ENCODE results near the gene IL25.
"Not testable (repeated sequence)": the region's sequence is repeated elsewhere in the genome, so short reads cannot be mapped to it uniquely, and the experiment has no call there.

Gene IL25

GRCh38 chr14:23372509-23372908, at the start of gene IL25:
Gene IL25 (plus strand): TSS chr14:23372809.
- DNase-seq = no peak

- no peak for DNase-seq
These were observed 48.7 kb upstream of the IL25 start for GRCh38 chr14:23323838-23324454.

GRCh38 chr14:23324455-23324846, 48.2 kb upstream of the IL25 start:
- DNase-seq = no peak

DNA sequence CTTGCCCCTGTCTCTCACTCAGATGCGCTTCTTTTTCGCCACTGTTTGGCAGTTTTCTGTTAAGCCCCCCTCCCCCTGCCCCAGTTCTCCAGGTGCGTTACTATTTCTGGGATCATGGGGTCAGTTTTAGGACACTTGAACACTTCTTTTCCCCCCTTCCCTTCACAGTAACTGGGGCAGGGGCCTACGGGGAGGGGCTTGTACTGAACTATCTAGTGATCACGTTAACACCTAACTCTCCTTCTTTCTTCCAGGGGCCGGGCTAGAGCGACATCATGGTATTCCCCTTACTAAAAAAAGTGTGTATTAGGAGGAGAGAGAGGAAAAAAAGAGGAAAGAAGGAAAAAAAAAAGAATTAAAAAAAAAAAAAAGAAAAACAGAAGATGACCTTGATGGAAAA, 47.6 kb upstream of the IL25 start:
- DNase-seq = no peak

GRCh38 chr14:23325746-23326145, 46.9 kb upstream of the IL25 start:
- DNase-seq = not testable (repeated sequence)

- DNase-seq = no peak
These were observed 45.9 kb upstream of the IL25 start for GRCh38 chr14:23326491-23327332.

GRCh38 chr14:23327947-23328744, 44.5 kb upstream of the IL25 start:
- peak in 41 of 56 donors; percentile 6 to 89 (median 46) for DNase-seq

- no peak for DNase-seq
These were observed 37.0 kb upstream of the IL25 start for GRCh38 chr14:23335623-23336022.

GRCh38 chr14:23339506-23340268, 32.9 kb upstream of the IL25 start:
- DNase-seq = no peak

DNA sequence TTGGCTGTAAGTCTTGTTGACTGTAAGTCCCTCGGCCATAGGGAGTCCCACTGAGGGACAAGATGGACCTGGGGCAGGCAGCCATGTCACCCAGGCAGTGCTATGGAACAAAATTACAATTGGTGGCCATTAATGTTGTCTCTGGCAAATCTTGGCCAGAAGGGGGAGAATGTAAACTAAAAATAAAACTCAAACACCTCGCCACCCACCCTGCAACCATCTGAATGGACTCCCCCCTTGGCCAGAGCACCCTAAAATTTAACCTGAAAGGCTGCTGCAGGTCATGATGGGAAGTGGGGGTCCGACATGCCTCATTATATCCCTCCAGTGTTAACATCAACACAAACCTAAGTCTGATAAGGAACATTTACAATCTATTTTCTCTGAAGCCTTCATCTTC, 28.1 kb upstream of the IL25 start:
- DNase-seq = no peak

GRCh38 chr14:23345987-23346692, 26.5 kb upstream of the IL25 start:
- DNase-seq = no peak

DNA sequence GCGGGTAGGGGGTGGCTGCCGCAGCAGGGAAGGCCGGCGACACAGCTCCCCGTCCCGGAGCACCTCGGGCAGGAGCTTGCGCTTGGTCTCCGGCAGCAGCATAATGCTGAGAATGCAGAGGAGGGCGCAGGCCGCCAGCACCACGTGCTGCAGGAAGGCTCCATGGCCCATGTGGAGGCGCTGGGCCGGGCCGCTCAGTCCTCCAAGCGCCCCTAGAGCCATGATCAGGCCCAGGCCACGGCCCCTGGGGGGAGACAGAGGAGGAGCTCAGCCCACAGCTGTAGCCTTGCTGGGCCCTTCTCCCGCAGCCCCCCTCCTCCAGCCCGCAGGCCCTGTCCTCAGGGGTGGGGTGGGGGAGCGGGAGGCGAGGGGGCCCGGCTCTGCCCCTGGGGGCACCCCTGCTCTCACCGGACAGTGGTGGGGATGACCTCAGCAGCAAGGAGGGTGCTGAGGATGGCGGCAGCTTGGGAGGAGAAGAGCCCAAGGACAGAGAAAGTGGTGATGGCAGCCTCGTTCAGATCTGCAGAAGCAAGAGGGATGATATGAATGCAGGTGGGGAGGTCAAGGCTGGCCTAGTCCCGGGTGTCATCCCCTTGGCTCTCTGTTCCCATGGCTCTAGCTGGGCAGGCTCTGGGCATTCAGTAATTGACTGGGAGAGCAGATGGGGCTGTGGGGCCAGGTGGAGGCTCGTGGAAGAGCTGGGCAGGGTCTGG, 25.8 kb upstream of the IL25 start:
- no peak for DNase-seq

GRCh38 chr14:23347406-23348296, 25.0 kb upstream of the IL25 start:
- DNase-seq = no peak

- DNase-seq = no peak
These were observed 24.3 kb upstream of the IL25 start for GRCh38 chr14:23348297-23348655.

GRCh38 chr14:23349156-23349845, 23.3 kb upstream of the IL25 start:
- DNase-seq = no peak

DNA sequence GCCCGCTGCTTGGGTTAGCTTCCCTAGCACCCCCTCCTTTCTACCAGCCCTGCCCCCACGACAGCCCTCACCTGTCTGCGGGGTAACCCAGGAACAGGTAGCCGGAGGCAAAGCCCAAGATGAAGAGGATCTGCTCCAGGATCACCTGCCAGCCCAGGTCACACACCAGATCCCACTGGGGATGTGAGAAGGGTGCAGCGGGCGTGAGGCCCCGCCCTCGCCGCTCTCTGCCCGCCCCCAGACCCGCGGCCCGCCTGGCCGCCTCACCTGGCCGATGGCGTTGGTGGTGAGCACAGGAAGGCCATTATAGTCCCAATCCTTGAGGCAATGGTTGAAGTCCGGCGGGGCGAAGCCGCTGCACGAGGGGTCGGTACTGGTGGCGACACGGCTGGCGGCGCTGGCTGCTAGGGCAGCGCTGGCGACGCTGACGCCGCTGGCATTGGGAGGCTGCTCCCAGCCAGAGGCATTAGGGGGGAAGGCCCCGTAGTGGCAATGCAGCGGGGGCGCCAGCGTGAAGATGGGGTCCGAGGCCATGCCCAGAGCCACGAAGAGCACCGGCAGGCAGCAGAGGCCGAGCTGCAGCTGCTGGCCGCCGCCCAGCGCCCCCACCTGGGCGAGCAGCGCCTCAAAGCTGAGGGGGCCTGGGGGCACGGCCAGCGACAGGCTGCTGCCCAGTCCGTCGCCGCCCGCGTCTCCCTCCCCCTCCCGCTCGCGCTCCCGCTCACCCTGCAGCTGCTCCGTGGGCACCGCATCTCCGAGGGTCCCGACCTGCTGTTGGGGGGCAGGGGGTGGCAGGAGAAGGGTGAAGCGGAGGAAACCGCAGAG, 20.7 kb upstream of the IL25 start:
- DNase-seq = peak in 17 of 56 donors; percentile 38 to 79 (median 54)

Data from amygdala (tissue), 56 donors.